Inflammatory macrophage treated with lipopolysaccharide for 4 hours (primary cell): ENCODE results near the gene PRELID3B.

Experiments
- DNase-seq: peaks from one replicate; pipeline ENCODE4 v3.0.0-alpha.2; 2020

The PRELID3B gene

DNA sequence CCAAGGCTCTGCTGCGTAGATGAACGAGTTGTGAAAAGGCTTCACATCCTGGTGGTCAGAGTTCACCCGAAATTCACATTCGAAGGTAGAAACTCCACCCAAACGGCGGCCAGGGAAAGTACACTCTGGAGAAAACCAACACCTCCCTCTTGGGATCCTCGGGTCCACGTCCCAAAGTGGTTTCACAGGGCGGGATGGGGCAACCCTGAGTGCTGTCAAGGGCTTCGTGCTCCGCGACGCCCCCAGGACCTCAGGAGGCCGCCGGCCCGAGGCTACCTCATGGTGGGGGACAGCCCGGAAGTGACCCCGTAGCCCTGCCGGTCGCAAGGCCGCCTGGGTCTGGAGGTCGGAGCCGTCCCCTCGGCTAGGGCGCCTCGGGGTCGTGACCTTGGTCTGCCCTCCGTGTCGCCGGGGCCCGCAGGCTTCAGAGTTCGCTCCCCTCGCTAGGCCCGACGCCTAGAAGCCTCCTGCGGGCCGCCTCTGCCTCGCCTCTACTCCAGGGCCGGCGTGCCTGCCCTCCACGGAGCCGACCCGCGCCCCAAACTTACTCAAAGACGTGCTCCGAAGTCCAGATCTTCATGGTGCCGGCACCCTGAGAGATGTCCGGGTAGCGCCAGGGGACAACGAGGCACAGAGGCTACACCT, at the start of gene PRELID3B:
PRELID3B (minus strand) TSS at position 636 of the 645 bp plus-strand sequence; CDS start at position 580, 56 bp downstream.
- DNase-seq, result peak; percentile 20

DNA sequence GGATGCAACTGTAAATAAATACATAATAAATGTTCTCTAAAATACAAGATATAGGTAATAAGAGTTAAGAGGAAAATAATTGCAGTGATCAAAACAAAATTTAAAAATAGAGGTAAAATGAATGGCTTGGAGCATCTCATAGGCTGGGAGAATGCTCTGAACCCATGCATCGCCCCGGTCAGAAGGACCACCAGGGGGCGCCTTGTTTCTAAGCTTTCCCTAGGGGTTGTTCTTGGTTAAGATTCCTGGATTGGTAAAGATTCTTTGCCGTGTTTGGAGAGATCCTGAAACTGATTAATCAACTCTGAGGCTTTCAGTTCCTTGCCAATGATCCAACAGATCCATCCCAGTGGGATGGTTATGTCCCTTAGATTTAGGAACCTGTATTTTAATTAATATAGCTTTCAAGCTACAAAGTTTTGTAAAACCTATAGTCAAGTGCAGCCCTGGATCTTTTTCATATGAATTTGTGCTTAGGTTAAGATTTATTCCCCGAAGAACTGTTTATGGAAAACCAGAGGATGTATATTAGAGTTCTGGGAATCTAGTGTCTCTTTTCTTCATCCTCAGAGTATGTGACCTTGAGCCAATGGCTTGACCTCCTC, 45.3 kb upstream of the PRELID3B start:
- peak; percentile 75 for DNase-seq

DNA sequence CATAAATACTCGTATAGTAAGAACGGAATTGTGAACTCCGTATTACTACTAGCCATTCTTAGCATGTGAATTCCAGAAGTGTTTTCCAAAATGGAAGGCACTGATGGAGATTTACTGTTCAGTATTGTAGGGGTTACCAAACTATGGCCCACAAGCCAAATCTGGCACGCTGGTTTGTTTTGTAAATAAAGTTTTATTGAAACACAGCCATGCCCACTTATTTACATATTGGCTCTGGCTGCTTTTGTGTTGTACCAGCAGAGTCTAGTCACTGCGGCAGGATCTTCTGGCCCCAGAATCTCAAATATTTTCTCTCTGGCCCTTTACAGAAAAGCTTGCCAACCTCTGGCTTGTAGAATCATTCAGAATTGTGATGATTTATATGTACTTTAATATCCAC, 44.3 kb upstream of the PRELID3B start:
- DNase-seq, result no peak

DNA sequence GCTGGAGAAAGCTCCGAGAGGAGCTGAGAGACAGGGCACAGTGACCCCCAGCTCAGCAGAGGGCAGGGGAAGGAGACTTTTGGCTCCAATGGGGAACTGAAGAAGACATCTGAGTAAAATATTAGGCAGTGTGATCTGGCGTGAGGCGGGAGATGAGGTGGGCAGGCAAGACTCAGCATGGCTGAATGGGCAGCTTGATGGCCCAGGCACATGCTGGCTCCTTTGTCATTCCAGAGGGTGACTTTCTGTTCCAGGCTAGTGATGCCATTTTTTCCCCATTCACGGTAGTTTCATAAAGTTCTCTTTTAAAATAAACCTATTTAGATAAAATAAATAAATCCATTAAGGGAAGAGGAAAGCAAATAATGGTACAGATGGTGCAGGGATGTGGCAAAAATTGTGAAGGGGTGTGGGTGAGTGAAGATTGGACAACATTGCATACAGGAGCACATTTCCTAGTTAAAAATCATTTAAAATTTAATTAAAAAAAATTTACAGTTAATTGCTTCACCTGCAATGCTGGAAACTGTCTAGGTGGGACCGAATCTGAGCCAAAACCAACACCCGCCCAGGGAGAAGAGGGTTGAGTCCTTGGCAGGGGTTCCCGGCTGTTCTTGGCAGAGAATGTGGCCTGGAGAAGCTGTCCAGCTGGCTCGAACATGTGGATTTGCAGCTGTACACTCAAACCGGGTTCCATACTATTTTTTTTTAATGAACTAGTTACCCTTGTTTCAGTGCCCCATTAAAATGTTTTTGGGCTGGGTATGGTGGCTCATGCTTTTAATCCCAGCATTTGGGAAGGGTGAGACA, 41.7 kb upstream of the PRELID3B start:
- no peak for DNase-seq

DNA sequence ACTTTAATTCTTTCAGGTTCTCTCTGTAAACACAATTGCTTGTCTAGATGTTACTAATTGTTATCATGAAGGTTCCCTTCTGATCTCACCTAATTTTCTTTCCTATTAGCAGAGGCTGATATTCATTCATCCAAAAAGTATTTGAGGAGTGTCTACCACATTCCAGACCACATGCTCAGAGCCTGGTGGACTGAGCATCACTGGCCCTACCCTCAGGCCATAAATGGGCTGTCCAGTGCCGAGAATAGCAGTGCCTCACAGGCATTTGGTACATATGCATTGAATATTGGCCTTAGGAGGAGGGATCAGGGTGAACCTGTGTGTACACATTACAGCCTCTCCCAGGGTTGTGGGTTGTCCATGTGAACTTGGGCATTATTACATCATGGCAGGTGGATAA, 40.4 kb upstream of the PRELID3B start:
- DNase-seq, result no peak

DNA sequence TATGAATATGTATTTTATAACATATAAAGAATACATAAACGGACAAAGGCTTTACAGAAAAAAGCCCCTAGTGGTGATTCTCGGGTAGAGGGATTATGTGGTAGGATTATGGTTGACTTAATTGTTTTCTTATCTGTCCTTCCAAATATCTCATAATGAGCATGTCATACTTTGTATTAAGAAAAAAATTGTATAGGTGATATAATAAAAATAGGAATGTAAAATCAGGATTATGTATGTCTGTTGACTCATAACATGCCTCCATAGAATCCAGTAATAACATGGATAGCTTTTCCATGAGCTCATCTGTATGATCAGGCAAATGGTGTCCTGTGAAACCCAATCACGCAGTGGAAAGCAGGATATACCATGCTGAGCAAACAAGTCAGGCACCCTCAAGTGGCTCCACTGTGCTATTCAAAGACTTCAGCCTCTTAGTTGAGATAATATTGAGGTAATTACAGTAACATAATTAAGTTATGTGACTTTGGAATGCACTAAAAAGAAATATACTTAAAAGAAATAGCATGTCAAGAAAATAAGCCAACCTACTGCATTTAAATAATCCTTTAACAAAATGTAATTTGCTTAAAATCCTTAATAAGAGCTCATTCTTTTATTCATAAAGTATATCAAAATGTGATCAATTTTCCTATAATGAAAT, 39.6 kb upstream of the PRELID3B start:
- DNase-seq, result peak; percentile 21

DNA sequence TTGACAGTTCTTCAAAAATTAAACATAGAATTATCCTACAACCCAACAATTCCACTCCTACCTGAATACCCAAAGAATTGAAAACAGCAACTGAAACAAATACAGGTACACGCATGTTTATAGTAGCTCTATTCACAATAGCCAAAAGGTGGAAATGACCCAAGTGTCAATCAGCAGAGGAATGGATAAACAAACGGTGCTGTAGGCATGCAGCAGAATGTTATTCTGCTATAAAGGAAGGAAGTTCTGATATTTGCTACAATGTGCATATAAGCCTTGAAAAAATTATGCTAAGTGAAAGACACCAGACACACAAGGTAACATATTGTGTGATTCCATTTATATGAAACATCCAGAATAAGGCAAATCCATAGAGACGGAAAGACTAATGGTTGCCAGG, 38.5 kb upstream of the PRELID3B start:
- no peak for DNase-seq

DNA sequence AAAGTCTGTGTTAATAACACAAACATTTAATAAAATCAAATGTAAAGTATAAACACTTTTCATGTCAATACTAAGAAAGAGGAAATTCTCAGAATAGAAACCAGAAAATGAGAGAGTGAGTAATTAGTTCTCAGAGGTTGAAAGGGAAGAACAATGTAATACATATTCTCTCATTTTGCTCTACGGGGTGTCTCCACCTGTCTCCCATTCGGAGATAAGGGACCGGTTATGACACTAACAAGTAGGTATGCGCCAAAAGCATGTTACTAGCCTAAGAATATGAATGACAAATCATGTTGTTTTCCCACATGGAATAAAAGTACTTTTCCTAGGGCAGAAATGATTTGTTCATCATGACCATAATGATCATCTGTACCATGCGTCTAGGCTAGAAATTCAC, 35.6 kb upstream of the PRELID3B start:
- peak; percentile 31 for DNase-seq

DNA sequence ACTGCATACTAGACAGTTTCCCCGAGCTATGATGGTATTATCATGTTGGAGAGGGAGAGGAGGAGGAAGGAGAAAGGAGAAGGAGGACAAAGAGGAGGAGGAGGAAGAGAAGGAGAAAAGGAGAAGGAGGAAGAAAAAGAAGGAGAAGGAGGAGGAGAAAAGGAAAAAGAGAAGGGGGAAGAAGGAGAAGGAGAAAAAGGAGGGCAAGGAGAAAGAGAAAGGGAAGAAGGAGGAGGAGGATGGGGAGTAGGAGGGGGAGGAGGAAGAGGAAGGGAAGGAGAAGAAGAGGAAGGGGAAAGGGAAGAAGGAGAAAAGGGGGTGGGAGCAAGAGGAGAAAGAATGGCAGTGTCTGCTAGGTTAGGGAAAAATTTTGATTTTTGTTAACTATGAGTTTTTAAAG, 35.1 kb upstream of the PRELID3B start:
- DNase-seq, result no peak

DNA sequence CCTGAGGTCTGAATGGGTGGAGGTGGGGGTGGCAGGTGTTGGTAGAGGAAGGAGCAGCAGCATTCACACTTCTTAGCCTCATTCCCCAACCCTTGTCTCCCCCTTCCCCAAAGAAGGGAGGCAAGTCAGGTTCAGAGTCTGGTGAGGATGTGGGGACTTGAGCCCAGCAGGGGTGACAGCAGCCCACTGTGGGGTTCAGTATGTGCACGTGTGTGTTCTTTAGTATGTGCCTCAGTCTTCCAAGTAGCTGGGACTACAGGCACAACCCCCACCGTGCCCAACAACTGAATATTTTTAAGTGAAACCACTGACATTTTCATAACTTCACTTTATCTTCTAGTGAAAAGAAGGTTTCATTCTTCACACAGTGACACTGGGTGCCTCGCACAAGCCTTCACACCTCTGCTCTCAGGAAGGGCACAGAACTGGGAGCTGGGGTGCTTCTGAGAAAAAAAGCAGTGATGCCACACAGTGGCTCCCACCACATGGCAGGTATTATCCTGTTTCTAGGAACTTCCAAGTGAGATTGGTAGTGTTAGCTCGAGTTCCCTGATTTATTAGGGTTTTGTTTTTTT, 33.4 kb upstream of the PRELID3B start:
- no peak for DNase-seq

DNA sequence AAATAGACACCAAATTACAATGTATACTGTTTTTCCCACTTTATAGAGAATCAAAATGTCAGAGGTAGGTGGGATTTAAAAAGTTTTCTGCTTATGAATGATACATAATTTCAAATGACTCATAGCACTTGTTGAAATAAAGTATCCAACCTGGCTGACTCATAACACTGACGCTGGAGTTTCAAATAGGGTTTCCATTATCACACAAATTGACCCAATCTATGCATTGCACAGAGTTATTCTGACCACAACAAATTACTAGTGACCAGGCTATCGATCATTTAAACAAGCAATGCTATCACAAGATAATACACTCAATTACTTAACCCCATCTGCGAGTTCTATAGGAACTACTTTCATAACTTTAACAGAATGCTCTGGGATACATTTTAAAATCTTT, 31.9 kb upstream of the PRELID3B start:
- no peak for DNase-seq

DNA sequence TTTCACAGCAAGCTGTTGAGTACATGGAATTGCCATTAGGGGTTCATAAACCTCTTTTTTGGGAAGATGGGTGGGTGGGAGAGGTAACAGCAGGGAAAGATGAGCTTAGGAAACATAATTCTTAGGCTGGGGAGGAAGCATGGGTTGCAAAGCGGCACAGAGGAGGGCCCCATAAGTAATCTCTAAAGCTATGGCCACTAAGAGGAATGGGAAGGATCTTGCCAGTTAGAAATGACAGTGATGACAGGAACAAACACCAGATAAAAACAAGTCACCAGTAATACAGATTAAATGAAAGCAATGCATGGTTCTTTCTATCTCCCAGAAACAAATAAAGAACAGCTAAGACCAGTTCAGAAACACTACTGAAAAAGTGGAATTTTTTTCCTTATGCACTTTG, 31.0 kb upstream of the PRELID3B start:
- no peak for DNase-seq

DNA sequence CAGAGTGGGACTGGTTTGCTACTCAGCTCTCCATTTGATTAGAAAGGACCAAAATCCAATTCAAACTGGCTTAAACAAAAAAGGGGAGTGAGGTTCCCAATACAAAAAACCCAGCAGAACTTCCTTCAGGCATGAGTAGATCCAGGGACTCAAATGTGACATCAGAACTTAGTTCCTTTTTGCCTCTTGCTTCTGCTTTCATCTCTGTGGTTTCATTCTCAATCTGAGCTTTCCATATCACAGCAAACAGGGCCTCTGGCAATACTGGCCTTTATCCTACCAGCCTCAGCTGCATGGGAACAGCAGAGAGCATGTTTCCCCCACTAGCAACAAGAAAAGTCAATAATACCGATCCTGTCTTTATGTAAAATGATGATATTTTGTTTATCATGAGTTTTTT, 28.6 kb upstream of the PRELID3B start:
- peak; percentile 85 for DNase-seq

DNA sequence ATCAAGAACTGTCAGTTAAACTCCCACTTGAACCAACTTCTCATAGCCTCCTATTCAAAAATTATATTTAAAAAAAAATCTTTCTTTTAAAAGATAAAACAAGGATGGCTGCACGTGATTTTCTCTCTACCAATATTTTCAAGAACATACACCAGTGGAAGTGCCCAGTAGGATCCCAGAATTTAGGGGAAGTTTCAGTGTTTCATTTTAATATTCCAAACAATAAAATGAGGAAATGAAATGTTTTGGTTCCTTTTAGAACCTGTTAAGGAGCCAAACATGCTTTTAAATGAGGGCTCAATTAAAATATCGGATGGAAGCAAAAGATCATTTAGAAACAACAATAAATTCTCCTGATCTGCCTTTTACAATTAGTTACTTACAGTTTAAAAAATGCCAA, 26.4 kb upstream of the PRELID3B start:
- peak; percentile 54 for DNase-seq

DNA sequence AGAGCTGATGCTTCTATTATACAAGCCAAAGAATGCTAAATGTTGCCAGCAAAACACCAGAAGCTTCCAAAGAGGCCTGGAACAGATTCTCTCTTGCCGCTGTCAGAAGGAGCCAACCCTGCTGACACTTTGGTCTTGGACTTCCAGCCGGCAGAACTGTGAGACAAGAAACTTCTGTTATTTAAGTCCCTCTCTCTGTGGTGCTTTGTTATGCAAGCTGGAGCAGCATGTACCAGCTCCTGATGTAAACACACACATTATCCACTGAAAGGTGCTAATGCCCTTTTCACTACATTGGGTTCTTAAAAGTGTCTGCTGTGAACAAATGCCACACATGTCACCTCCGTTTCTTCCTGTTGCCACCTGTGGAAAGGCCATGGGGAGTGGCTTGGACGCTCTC, 25.9 kb upstream of the PRELID3B start:
- no peak for DNase-seq

DNA sequence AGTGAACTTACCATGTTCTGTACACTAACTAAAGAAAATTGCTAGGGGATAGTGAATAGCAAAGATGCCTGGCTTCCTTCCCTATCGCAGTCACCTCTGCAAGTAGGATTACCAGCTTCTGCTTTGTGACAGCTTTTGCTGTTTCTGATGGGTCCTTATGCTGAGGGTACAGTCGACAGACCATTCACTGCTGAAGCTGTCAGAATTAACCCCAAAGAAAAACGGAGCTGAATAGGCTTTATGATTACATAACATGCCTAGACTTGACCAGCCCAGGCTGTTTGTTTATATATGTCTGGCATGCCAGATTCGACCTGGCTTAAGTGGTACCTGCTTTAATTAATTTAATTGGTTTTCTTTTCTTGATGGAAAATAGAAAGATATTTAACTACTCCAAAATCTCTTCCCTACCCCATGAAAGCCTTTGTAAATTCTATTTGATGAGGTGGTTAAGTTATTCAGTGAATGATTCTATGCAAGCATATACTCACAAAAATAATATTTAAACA, 21.7 kb upstream of the PRELID3B start:
- no peak for DNase-seq

DNA sequence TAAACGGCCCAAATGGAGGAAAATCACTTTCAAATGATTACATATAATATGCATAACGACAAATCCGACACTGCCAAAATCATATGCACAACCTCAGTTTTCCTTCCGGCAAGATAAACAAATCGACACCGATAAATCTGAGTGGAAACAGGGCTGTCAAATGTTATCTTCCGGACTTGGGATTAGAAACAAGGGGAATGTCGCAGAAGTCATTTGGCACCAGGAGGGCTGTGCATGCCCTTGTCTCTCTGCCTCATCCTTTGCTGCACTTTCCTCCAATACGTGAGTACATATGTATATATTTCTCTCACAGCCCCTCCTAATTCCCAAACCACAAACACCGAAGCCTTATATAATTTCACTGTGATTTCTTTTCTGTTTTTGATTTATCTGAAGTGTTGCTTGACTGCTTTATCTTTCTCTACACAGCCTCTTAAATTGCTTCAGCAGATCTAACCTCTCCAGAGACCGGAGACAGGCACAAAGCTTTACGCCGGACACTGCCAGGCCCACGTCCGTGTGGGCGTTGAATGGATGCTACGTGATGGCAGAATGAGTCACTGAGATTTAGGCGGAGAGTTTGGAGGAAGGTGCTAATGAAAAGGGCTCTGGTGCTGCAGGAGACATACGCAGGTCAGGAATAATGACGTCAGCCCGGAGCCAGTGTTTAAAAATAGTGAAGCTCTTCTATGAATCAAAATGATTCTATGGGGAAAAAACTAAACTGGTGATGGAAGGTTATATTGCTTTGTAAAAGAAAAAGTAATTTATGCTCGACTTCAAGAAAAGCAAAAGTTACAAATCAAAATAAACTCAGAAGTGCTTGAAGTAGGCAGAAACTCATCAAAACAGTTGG, 21.0 kb upstream of the PRELID3B start:
- DNase-seq, result no peak

DNA sequence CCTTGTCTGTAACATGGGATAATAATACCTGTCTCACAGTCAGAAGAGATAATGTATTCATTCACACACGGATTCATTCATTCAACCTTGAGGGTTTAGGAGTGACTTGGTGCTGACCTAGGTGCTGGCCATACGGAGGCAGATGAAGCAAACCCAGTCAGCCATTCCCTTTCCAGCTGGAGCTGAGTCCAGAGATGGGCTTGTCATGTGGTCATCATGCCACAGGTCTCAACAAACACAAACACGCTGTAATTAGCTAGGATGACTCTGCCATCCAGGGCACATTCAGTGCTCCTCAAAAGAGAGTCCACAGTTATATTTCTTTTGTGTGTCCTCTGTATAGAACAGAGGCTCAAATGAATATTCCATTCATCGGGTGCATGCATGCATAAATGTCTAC, 19.5 kb upstream of the PRELID3B start:
- no peak for DNase-seq

DNA sequence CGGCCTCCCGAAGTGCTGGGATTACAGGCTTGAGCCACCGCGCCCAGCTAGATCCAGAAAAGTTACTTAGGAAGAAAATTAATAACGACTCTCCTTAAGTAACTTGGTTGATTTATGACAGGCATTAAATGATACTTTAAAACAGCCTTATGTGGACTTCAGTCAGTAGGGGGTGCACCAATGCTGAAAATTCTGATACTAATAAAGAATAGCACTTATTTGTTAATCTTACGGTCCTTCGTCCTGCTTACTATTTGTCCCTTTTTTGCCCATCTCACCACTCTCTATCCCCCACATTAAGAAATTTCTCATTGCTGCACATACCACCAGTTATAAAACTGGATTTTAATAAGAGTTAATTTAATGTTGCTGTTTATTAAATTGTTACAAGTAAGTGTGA, 12.7 kb upstream of the PRELID3B start:
- peak; percentile 43 for DNase-seq

DNA sequence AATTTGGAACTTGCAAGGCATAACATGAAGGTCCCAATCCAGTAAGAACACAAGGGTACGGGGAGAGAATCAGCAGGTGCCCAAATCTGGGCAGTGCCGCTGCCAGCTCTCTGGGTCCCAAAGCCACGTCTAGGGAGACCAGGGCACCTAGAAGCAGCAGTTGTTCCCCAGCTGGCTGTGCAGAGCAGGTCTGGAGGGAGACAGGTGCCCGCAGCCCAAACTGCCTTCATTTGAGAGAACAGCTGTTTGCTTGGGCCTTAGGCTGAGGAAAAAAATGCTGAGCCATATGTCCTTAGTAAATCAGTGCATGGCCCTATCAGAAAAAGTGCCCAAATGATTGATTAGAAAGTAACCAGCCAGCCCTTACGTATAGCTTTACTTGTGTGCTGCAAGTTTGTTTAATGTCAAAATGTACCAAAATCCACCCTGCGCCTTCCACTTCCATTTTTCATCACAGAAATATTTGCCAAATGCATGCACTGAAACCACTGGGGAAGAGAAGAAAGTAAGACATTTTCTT, 9.1 kb upstream of the PRELID3B start:
- DNase-seq, result no peak

DNA sequence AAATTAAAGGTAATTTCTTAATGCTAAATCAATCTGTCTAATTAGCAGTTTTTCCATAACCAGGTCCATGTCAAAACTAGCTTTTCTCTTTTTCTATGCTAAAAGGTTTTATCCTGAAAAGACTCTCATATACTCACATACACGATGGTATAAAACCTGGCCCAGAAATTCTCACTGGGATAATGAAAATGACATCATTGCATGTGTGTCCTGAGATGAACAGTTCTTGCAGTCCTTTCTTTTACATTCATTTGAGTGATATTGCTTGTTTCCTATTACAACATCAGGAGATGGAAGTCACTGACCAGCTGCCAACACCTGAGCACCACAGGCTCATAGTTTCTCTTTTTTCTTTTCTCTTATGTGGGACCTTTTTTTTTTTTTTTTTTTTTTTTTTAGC, 7.9 kb upstream of the PRELID3B start:
- no peak for DNase-seq

DNA sequence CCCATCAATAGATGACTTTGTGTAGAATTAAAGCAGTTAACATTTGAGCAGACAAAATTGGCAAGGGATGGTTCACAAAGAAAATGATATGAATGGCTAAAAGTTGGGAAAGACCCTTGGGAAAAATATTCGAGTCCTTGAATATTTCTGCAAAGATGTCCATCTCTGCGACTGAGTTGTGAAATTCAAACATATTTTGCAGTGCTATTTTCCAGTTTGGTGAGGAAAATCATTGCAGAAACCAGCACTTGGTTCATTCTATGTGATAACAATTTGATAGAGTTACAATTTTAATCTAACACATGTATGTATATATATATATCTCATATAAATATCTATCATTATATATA, 6.1 kb upstream of the PRELID3B start:
- no peak for DNase-seq
